Activated CD4-positive, alpha-beta memory T cell treated with anti-CD3 and anti-CD28 coated beads, Interleukin-2, amount 10 ng/mL, durations not matched to agents 7 days and 5 days (primary cell): ENCODE data around the gene SLCO1C1. TPM values are rescaled to one million over a fixed set of nuclear protein-coding genes. Genes with fewer than 3 reads are reported as not detected.
"Not testable (repeated sequence)": the region's sequence is repeated elsewhere in the genome, so short reads cannot be mapped to it uniquely, and the experiment has no call there.

Source experiments
- CTCF ChIA-PET: fragments of 350-600 bp; sonication (Branson Sonifier 250); formaldehyde crosslinking; loops from one replicate; lab custom pipeline; 2021; ENCODE audit warnings: antibody characterized with exemption, inconsistent platforms; lab: Charles Lee
- POLR2A ChIA-PET: fragments of 350-600 bp; sonication (Branson Sonifier 250); formaldehyde crosslinking; loops from one replicate; lab custom pipeline; 2021; ENCODE audit warnings: antibody characterized with exemption; lab: Charles Lee
- DNase-seq: peaks from one replicate; pipeline ENCODE4 v3.0.0-alpha.2; 2020
- H3K27ac Mint-ChIP-seq: one replicate; pipeline ENCODE4 v1.8.0; 2021; ENCODE audit warnings: mild to moderate bottlenecking, mixed read lengths
- H3K27me3 Mint-ChIP-seq: one replicate; pipeline ENCODE4 v1.8.0; 2021; ENCODE audit warnings: mixed read lengths
- H3K36me3 Mint-ChIP-seq: one replicate; pipeline ENCODE4 v1.8.0; 2021; ENCODE audit warnings: low read depth, mixed read lengths
- H3K4me1 Mint-ChIP-seq: one replicate; pipeline ENCODE4 v1.8.0; 2021; ENCODE audit warnings: mixed read lengths
- H3K4me3 Mint-ChIP-seq: one replicate; pipeline ENCODE4 v1.8.0; 2021; ENCODE audit warnings: mild to moderate bottlenecking, mixed read lengths
- H3K9me3 Mint-ChIP-seq: one replicate; pipeline ENCODE4 v1.8.0; 2021; ENCODE audit warnings: mixed read lengths
- total RNA-seq, 2 experiments: library from RNA; stranded (reverse); gene quantifications; one replicate each; pipeline ENCODE4 v1.2.3, GENCODE V29; 2021

The SLCO1C1 gene
- total RNA-seq, 2 experiments from 2014 or later: not detected

GRCh38 chr12:20731274-20731673, 36.1 kb downstream of the SLCO1C1 start:
- Mint-ChIP-seq H3K27me3 (no peaks in the 10 kb centered on the region), H3K36me3 (no peaks in the 10 kb centered on the region), H3K27ac (no peak overlapping the region), H3K4me3 (no peak overlapping the region), H3K4me1 (no peaks in the 10 kb centered on the region), H3K9me3 (no peaks in the 10 kb centered on the region)
- no peak for DNase-seq
- CTCF ChIA-PET: no interaction called here
- POLR2A ChIA-PET: no interaction called here

- ChIA-PET CTCF (no interaction called here), POLR2A (no interaction called here)
- no peaks in the 10 kb centered on the region for H3K9me3 Mint-ChIP-seq
- no peak for DNase-seq
- no peaks in the 10 kb centered on the region for H3K4me1 Mint-ChIP-seq
- no peaks in the 10 kb centered on the region for H3K27me3 Mint-ChIP-seq
- H3K4me3 Mint-ChIP-seq: no peak overlapping the region
- H3K36me3 Mint-ChIP-seq: no peaks in the 10 kb centered on the region
- no peak overlapping the region for H3K27ac Mint-ChIP-seq
These were observed 45.8 kb downstream of the SLCO1C1 start for GRCh38 chr12:20740972-20741371.

- CTCF ChIA-PET: no interaction called here
- no peaks in the 10 kb centered on the region for H3K4me1 Mint-ChIP-seq
- H3K9me3 Mint-ChIP-seq: no peaks in the 10 kb centered on the region
- DNase-seq: no peak
- POLR2A ChIA-PET: no interaction called here
- H3K4me3 Mint-ChIP-seq: no peak overlapping the region
- H3K27ac Mint-ChIP-seq: no peak overlapping the region
- no peaks in the 10 kb centered on the region for H3K36me3 Mint-ChIP-seq
- H3K27me3 Mint-ChIP-seq: no peaks in the 10 kb centered on the region
These were observed 53.1 kb downstream of the SLCO1C1 start for GRCh38 chr12:20748198-20748597.

GRCh38 chr12:20751046-20751445, 55.9 kb downstream of the SLCO1C1 start:
- no peaks in the 10 kb centered on the region for H3K36me3 Mint-ChIP-seq
- H3K9me3 Mint-ChIP-seq: no peaks in the 10 kb centered on the region
- ChIA-PET POLR2A (no interaction called here), CTCF (no interaction called here)
- DNase-seq: no peak
- H3K27me3 Mint-ChIP-seq: no peaks in the 10 kb centered on the region
- H3K4me1 Mint-ChIP-seq: no peaks in the 10 kb centered on the region
- no peak overlapping the region for H3K27ac Mint-ChIP-seq
- H3K4me3 Mint-ChIP-seq: no peak overlapping the region

GRCh38 chr12:20777420-20777819, 82.3 kb downstream of the SLCO1C1 start:
- ChIA-PET CTCF (no interaction called here), POLR2A (no interaction called here)
- Mint-ChIP-seq H3K27ac (no peak overlapping the region), H3K4me3 (no peak overlapping the region), H3K4me1 (no peaks in the 10 kb centered on the region), H3K36me3 (no peaks in the 10 kb centered on the region), H3K27me3 (no peaks in the 10 kb centered on the region), H3K9me3 (peaks cover 9% of the 10 kb centered on the region)
- no peak for DNase-seq

GRCh38 chr12:20778969-20779368, 83.8 kb downstream of the SLCO1C1 start:
- Mint-ChIP-seq H3K9me3 (peaks cover 11% of the 10 kb centered on the region), H3K27me3 (no peaks in the 10 kb centered on the region), H3K4me1 (no peaks in the 10 kb centered on the region), H3K36me3 (no peaks in the 10 kb centered on the region), H3K4me3 (no peak overlapping the region), H3K27ac (no peak overlapping the region)
- POLR2A ChIA-PET: no interaction called here
- CTCF ChIA-PET: no interaction called here
- no peak for DNase-seq

GRCh38 chr12:20779971-20780370, 84.8 kb downstream of the SLCO1C1 start:
- H3K9me3 Mint-ChIP-seq: peaks cover 15% of the 10 kb centered on the region
- DNase-seq, CTCF ChIA-PET, H3K27me3 Mint-ChIP-seq, H3K4me3 Mint-ChIP-seq, POLR2A ChIA-PET, H3K4me1 Mint-ChIP-seq, H3K36me3 Mint-ChIP-seq, H3K27ac Mint-ChIP-seq: not testable (repeated sequence)

- DNase-seq, H3K36me3 Mint-ChIP-seq, H3K27me3 Mint-ChIP-seq, H3K4me3 Mint-ChIP-seq, H3K27ac Mint-ChIP-seq, CTCF ChIA-PET, POLR2A ChIA-PET, H3K4me1 Mint-ChIP-seq, H3K9me3 Mint-ChIP-seq: not testable (repeated sequence)
These were observed 88.7 kb downstream of the SLCO1C1 start for GRCh38 chr12:20783796-20784357.

GRCh38 chr12:20792971-20793370, 97.8 kb downstream of the SLCO1C1 start:
- H3K27me3 Mint-ChIP-seq: no peaks in the 10 kb centered on the region
- H3K4me3 Mint-ChIP-seq: no peak overlapping the region
- H3K9me3 Mint-ChIP-seq: peaks cover 2% of the 10 kb centered on the region
- ChIA-PET POLR2A (no interaction called here), CTCF (interaction anchor here (0.6 kb wide), 1 partner anchor 13 kb away, joined by 3 read pairs; no protein-coding TSS in a partner anchor)
- no peaks in the 10 kb centered on the region for H3K4me1 Mint-ChIP-seq
- H3K36me3 Mint-ChIP-seq: no peaks in the 10 kb centered on the region
- no peak for DNase-seq
- H3K27ac Mint-ChIP-seq: no peak overlapping the region

- no peaks in the 10 kb centered on the region for H3K4me1 Mint-ChIP-seq
- H3K4me3 Mint-ChIP-seq: no peak overlapping the region
- POLR2A ChIA-PET: no interaction called here
- CTCF ChIA-PET: no interaction called here
- no peak for DNase-seq
- no peak overlapping the region for H3K27ac Mint-ChIP-seq
- no peaks in the 10 kb centered on the region for H3K27me3 Mint-ChIP-seq
- H3K36me3 Mint-ChIP-seq: no peaks in the 10 kb centered on the region
- H3K9me3 Mint-ChIP-seq: no peaks in the 10 kb centered on the region
These were observed 103.4 kb downstream of the SLCO1C1 start for GRCh38 chr12:20798554-20798953.

- CTCF ChIA-PET: no interaction called here
- H3K27ac Mint-ChIP-seq: no peak overlapping the region
- no peaks in the 10 kb centered on the region for H3K36me3 Mint-ChIP-seq
- no peak for DNase-seq
- H3K9me3 Mint-ChIP-seq: no peaks in the 10 kb centered on the region
- H3K4me1 Mint-ChIP-seq: no peaks in the 10 kb centered on the region
- POLR2A ChIA-PET: no interaction called here
- H3K4me3 Mint-ChIP-seq: no peak overlapping the region
- no peaks in the 10 kb centered on the region for H3K27me3 Mint-ChIP-seq
These were observed 105.0 kb downstream of the SLCO1C1 start for GRCh38 chr12:20800160-20800559.

GRCh38 chr12:20801035-20801434, 105.9 kb downstream of the SLCO1C1 start:
- Mint-ChIP-seq H3K27ac (no peak overlapping the region), H3K4me1 (no peaks in the 10 kb centered on the region), H3K4me3 (no peak overlapping the region), H3K27me3 (no peaks in the 10 kb centered on the region), H3K36me3 (no peaks in the 10 kb centered on the region), H3K9me3 (no peaks in the 10 kb centered on the region)
- POLR2A ChIA-PET: no interaction called here
- CTCF ChIA-PET: no interaction called here
- no peak for DNase-seq
